Subcutaneous adipose tissue (tissue), 4 donors: ENCODE results near the gene MMGT1. TPM values are rescaled to one million over a fixed set of nuclear protein-coding genes. Genes with fewer than 3 reads are reported as not detected.

Experiments
- CTCF ChIP-seq: fragments of 450-650 bp; IDR thresholded peaks from one replicate; pipeline ENCODE4 v1.5.1; 2016; ENCODE audit warnings: low read depth, mild to moderate bottlenecking, control low read depth, antibody characterized with exemption, moderate library complexity
- total RNA-seq, 4 donors: library from RNA; depleted of rRNA; stranded (reverse); fragments of >200 nt; gene quantifications; one replicate each; pipeline ENCODE4 v1.1.0, GENCODE V29; 2016

MMGT1 gene
- total RNA-seq, 4 donors from 2014 or later, result 30.5 to 55.6 (median 35.5) TPM

- TF ChIP-seq CTCF, result no peak
These were observed 12.2 kb upstream of the MMGT1 start for GRCh38 chrX:135985973-135986310.

- no peak for TF ChIP-seq CTCF
These were observed 11.6 kb upstream of the MMGT1 start, which contains the start of gene SLC9A6 for GRCh38 chrX:135985157-135985972. SLC9A6 (plus strand) TSS chrX:135985435; CDS start chrX:135985659, 224 bp downstream.

- no peak for TF ChIP-seq CTCF
These were observed 11.0 kb upstream of the MMGT1 start for GRCh38 chrX:135984791-135985156.

- no peak for TF ChIP-seq CTCF
These were observed 10.5 kb upstream of the MMGT1 start for GRCh38 chrX:135984256-135984655.

GRCh38 chrX:135982860-135983259 lies 9.1 kb upstream of the MMGT1 start:
- TF ChIP-seq CTCF, result no peak

- TF ChIP-seq CTCF, result no peak
These were observed 7.9 kb upstream of the MMGT1 start for GRCh38 chrX:135981668-135982067.

- TF ChIP-seq CTCF, result no peak
These were observed 7.2 kb upstream of the MMGT1 start for GRCh38 chrX:135981010-135981409.
